HG02870 (cell line): Measurements from ENCODE around the gene NDUFS4.
"Not testable (repeated sequence)": the region's sequence is repeated elsewhere in the genome, so short reads cannot be mapped to it uniquely, and the experiment has no call there.

ENCODE experiments used
- ATAC-seq: cut with Tn5 transposase; IDR thresholded peaks from one replicate; pipeline ENCODE4 v1.9.1; 2021; ENCODE audit warnings: mild to moderate bottlenecking, moderate library complexity; ENCODE audit not compliant: unreplicated experiment

Gene NDUFS4

GRCh38 chr5:53649352-53649751 lies 88.9 kb downstream of the NDUFS4 start:
- no peak for ATAC-seq

GRCh38 chr5:53660573-53660972 lies 100.1 kb downstream of the NDUFS4 start:
- ATAC-seq = not testable (repeated sequence)

GRCh38 chr5:53665313-53665712 lies 104.9 kb downstream of the NDUFS4 start:
- ATAC-seq = not testable (repeated sequence)

GRCh38 chr5:53667621-53668020 lies 107.2 kb downstream of the NDUFS4 start:
- no peak for ATAC-seq

GRCh38 chr5:53671447-53671846 lies 111.0 kb downstream of the NDUFS4 start:
- no peak for ATAC-seq

GRCh38 chr5:53674121-53674520 lies 113.7 kb downstream of the NDUFS4 start:
- ATAC-seq = no peak

- no peak for ATAC-seq
Measured at GRCh38 chr5:53677632-53678031, 117.2 kb downstream of the NDUFS4 start.

- no peak for ATAC-seq
Measured at GRCh38 chr5:53678981-53679660, 118.7 kb downstream of the NDUFS4 start.

- no peak for ATAC-seq
Measured at GRCh38 chr5:53681079-53681478, 120.6 kb downstream of the NDUFS4 start.

- no peak for ATAC-seq
Measured at GRCh38 chr5:53691014-53691413, 130.6 kb downstream of the NDUFS4 start.

- no peak for ATAC-seq
Measured at GRCh38 chr5:53694520-53695022, 134.1 kb downstream of the NDUFS4 start.

GRCh38 chr5:53710405-53710804 lies 150.0 kb downstream of the NDUFS4 start:
- not testable (repeated sequence) for ATAC-seq

- ATAC-seq = no peak
Measured at GRCh38 chr5:53712327-53712726, 151.9 kb downstream of the NDUFS4 start.

GRCh38 chr5:53713978-53714666 lies 153.7 kb downstream of the NDUFS4 start:
- no peak for ATAC-seq

- no peak for ATAC-seq
Measured at GRCh38 chr5:53714667-53715010, 154.2 kb downstream of the NDUFS4 start.

- ATAC-seq = no peak
Measured at GRCh38 chr5:53726121-53726520, 165.7 kb downstream of the NDUFS4 start.

GRCh38 chr5:53730943-53731342 lies 170.5 kb downstream of the NDUFS4 start:
- no peak for ATAC-seq
